ENCODE results near the gene NEB. TPM values are rescaled to one million over a fixed set of nuclear protein-coding genes. Genes with fewer than 3 reads are reported as not detected.

Gene NEB
- polyA plus RNA-seq, 3 donors, result 2.7 TPM; not detected in 2

GRCh38 chr2:151476287-151476686, 258.0 kb downstream of the NEB start:
- H3K36me3 ChIP-seq (replicated peaks in 1 of 2; ENCODE audit: control insufficient read depth in 1 of 2, insufficient read depth in 2 of 2, low read length in 2 of 2), result peaks cover 22 to 39% of the 10 kb centered on the region in 2 donors
- peaks cover 54% of the 10 kb centered on the region for H3K79me2 ChIP-seq (ENCODE audit: insufficient read depth, low read length)
- intact Hi-C loops (cut with micrococcal nuclease), result no loop called here
- no peaks in the 10 kb centered on the region for H3K27me3 ChIP-seq (ENCODE audit: control insufficient read depth in 2 of 2, insufficient read depth in 2 of 2, low read length in 2 of 2)
- no peak overlapping the region for H2AFZ ChIP-seq (ENCODE audit: insufficient read depth, low read depth, low read length, poor library complexity, severe bottlenecking)
- no peak overlapping the region for H3K4me3 ChIP-seq (replicated peaks in 1 of 3; ENCODE audit: low read depth in 2 of 3, low read length in 3 of 3)
- no CpG with 5 or more reads among the region's 1 CpG for whole genome bisulfite sequencing (ENCODE audit: insufficient coverage)
- no peak overlapping the region for H3K4me2 ChIP-seq (replicated peaks; ENCODE audit: extremely low read depth, low read length, poor library complexity, severe bottlenecking)
- no peaks in the 10 kb centered on the region for H4K20me1 ChIP-seq (ENCODE audit: insufficient read depth, low read length)
- Mint-ChIP-seq H3K27ac (peak overlapping the region in 5 of 7 donors; percentile 1 to 66 (median 27)), H3K4me3 (no peak overlapping the region), H3K27me3 (ENCODE audit: low read depth in 3 of 3) (no peaks in the 10 kb centered on the region), H3K36me3 (peaks cover 31 to 40% of the 10 kb centered on the region in 2 donors), H3K4me1 (peaks cover 37% of the 10 kb centered on the region), H3K9me3 (peaks cover 0 to 3% (median 0%) of the 10 kb centered on the region in 7 donors)
- H3K9me3 ChIP-seq (replicated peaks in 1 of 2; ENCODE audit: control insufficient read depth in 1 of 2, insufficient read depth in 1 of 2, low read length in 2 of 2), result no peaks in the 10 kb centered on the region
- H3K9ac ChIP-seq (ENCODE audit: insufficient read depth, low read length, poor library complexity, severe bottlenecking), result no peak overlapping the region
- H3K4me1 ChIP-seq (ENCODE audit: control insufficient read depth in 1 of 2, insufficient read depth in 2 of 2, low read length in 2 of 2), result peaks cover 26 to 40% of the 10 kb centered on the region in 2 donors
- H3K27ac ChIP-seq (ENCODE audit: low read depth in 1 of 2, low read length in 2 of 2), result peak overlapping the region in 1 of 2 donors; percentile 67
- DNase-seq, result no peak
- TF ChIP-seq, protein P1, sequence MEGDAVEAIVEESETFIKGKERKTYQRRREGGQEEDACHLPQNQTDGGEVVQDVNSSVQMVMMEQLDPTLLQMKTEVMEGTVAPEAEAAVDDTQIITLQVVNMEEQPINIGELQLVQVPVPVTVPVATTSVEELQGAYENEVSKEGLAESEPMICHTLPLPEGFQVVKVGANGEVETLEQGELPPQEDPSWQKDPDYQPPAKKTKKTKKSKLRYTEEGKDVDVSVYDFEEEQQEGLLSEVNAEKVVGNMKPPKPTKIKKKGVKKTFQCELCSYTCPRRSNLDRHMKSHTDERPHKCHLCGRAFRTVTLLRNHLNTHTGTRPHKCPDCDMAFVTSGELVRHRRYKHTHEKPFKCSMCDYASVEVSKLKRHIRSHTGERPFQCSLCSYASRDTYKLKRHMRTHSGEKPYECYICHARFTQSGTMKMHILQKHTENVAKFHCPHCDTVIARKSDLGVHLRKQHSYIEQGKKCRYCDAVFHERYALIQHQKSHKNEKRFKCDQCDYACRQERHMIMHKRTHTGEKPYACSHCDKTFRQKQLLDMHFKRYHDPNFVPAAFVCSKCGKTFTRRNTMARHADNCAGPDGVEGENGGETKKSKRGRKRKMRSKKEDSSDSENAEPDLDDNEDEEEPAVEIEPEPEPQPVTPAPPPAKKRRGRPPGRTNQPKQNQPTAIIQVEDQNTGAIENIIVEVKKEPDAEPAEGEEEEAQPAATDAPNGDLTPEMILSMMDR (IDR thresholded peaks at IDR 0.05), result no peak

GRCh38 chr2:151475071-151475470, 259.2 kb downstream of the NEB start:
- peaks cover 26 to 40% of the 10 kb centered on the region in 2 donors for H3K4me1 ChIP-seq (ENCODE audit: control insufficient read depth in 1 of 2, insufficient read depth in 2 of 2, low read length in 2 of 2)
- TF ChIP-seq, protein P1 (IDR thresholded peaks at IDR 0.05), result no peak
- H2AFZ ChIP-seq (ENCODE audit: insufficient read depth, low read depth, low read length, poor library complexity, severe bottlenecking), result no peak overlapping the region
- H3K36me3 Mint-ChIP-seq, result peaks cover 34 to 46% of the 10 kb centered on the region in 2 donors
- no peaks in the 10 kb centered on the region for H3K27me3 Mint-ChIP-seq (ENCODE audit: low read depth in 3 of 3)
- peaks cover 37% of the 10 kb centered on the region for H3K4me1 Mint-ChIP-seq
- H3K27ac Mint-ChIP-seq, result peak overlapping the region; percentile 73 to 89 (median 84)
- no CpG with 5 or more reads among the region's 2 CpGs for WGBS (ENCODE audit: insufficient coverage)
- H3K9me3 ChIP-seq (replicated peaks in 1 of 2; ENCODE audit: control insufficient read depth in 1 of 2, insufficient read depth in 1 of 2, low read length in 2 of 2), result no peaks in the 10 kb centered on the region
- peak overlapping the region; percentile 4 to 68 (median 45) for H3K4me3 ChIP-seq (replicated peaks in 1 of 3; ENCODE audit: low read depth in 2 of 3, low read length in 3 of 3)
- DNase-seq, result peak; percentile 3 to 42 (median 7)
- no peaks in the 10 kb centered on the region for H3K27me3 ChIP-seq (ENCODE audit: control insufficient read depth in 2 of 2, insufficient read depth in 2 of 2, low read length in 2 of 2)
- H3K36me3 ChIP-seq (replicated peaks in 1 of 2; ENCODE audit: control insufficient read depth in 1 of 2, insufficient read depth in 2 of 2, low read length in 2 of 2), result peaks cover 20 to 38% of the 10 kb centered on the region in 2 donors
- H3K9me3 Mint-ChIP-seq, result peaks cover 0 to 3% (median 0%) of the 10 kb centered on the region in 7 donors
- intact Hi-C loops (cut with micrococcal nuclease), result no loop called here
- H3K27ac ChIP-seq (ENCODE audit: low read depth in 1 of 2, low read length in 2 of 2), result peak overlapping the region in 1 of 2 donors; percentile 80
- peaks cover 59% of the 10 kb centered on the region for H3K79me2 ChIP-seq (ENCODE audit: insufficient read depth, low read length)
- H4K20me1 ChIP-seq (ENCODE audit: insufficient read depth, low read length), result no peaks in the 10 kb centered on the region
- peak overlapping the region; percentile 57 to 78 for H3K4me3 Mint-ChIP-seq
- peak overlapping the region; percentile 47 for H3K9ac ChIP-seq (ENCODE audit: insufficient read depth, low read length, poor library complexity, severe bottlenecking)
- peak overlapping the region; percentile 67 for H3K4me2 ChIP-seq (replicated peaks; ENCODE audit: extremely low read depth, low read length, poor library complexity, severe bottlenecking)
